Activated B cell treated with CpG ODN at 0.5 μM for 24 hours (primary cell): Measurements from ENCODE around the gene ARAF. TPM values are rescaled to one million over a fixed set of nuclear protein-coding genes. Genes with fewer than 3 reads are reported as not detected.
"Not testable (repeated sequence)": the region's sequence is repeated elsewhere in the genome, so short reads cannot be mapped to it uniquely, and the experiment has no call there.

Experiments
- ATAC-seq: fragments of 200-7000 bp; cut with Tn5 transposase; one replicate; pipeline ENCODE4 v1.10.0; 2021; ENCODE audit warnings: low read depth, mild to moderate bottlenecking, moderate library complexity
- CTCF ChIA-PET: fragments of 350-600 bp; sonication (Branson Sonifier 250); formaldehyde crosslinking; loops from one replicate; lab custom pipeline; 2021; ENCODE audit warnings: antibody characterized with exemption; lab: Charles Lee
- POLR2A ChIA-PET: fragments of 350-600 bp; sonication (Branson Sonifier 250); formaldehyde crosslinking; loops from one replicate; lab custom pipeline; 2021; ENCODE audit warnings: antibody characterized with exemption; lab: Charles Lee
- DNase-seq: peaks from one replicate; pipeline ENCODE4 v3.0.0; 2022
- H3K27ac Mint-ChIP-seq: one replicate; pipeline ENCODE4 v1.8.0; 2020; ENCODE audit warnings: mixed read lengths
- H3K27me3 Mint-ChIP-seq: one replicate; pipeline ENCODE4 v1.8.0; 2021; ENCODE audit warnings: mixed read lengths
- H3K36me3 Mint-ChIP-seq: one replicate; pipeline ENCODE4 v1.8.0; 2021; ENCODE audit warnings: low read depth, mixed read lengths
- H3K4me1 Mint-ChIP-seq: one replicate; pipeline ENCODE4 v1.8.0; 2021; ENCODE audit warnings: mixed read lengths
- H3K4me3 Mint-ChIP-seq: one replicate; pipeline ENCODE4 v1.8.0; 2020; ENCODE audit warnings: mild to moderate bottlenecking, mixed read lengths
- H3K9me3 Mint-ChIP-seq: one replicate; pipeline ENCODE4 v1.8.0; 2020; ENCODE audit warnings: mixed read lengths
- intact Hi-C: fragments of 100-400 bp; cut with micrococcal nuclease; formaldehyde crosslinking; loops from one replicate; pipeline ENCODE4 v1.15.1; 2024
- total RNA-seq: library from RNA; stranded (reverse); gene quantifications from 2 replicates; pipeline ENCODE4 v1.2.3, GENCODE V29; 2022
- TF ChIP-seq, protein P1 (sequence below): fragments of 200-600 bp; IDR thresholded peaks from one replicate; pipeline ENCODE4 v1.8.0; 2022; ENCODE audit warnings: antibody characterized with exemption, mild to moderate bottlenecking

The ARAF gene
- total RNA-seq, 1 donor from 2014 or later, result 108 TPM

DNA sequence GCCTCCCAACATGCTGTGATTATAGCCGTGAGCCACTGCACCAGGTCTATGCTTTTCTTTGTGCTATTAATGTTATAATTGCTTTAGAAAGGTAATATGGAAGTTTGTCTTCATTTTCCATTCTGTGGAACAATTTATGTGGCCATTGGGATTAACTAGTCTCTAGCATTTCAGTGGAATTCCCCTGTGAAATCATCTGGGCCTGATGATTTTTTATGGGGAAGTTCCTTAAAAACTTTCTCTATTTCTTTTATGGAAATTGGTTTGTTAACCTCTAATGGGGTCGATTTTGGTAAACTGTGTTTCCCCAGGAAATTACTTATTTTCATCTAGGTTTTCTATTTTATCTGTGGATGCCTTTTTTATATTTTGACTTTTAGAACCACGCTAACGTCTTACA is 32.5 kb downstream of the ARAF start:
- ATAC-seq (no peak), DNase-seq (no peak)
- Mint-ChIP-seq H3K9me3 (peaks cover 4% of the 10 kb centered on the region), H3K4me1 (no peaks in the 10 kb centered on the region), H3K4me3 (no peak overlapping the region), H3K36me3 (peaks cover 1% of the 10 kb centered on the region), H3K27me3 (peaks cover 5% of the 10 kb centered on the region), H3K27ac (no peak overlapping the region)
- ChIA-PET POLR2A (no interaction called here), CTCF (no interaction called here)
- TF ChIP-seq, protein P1, sequence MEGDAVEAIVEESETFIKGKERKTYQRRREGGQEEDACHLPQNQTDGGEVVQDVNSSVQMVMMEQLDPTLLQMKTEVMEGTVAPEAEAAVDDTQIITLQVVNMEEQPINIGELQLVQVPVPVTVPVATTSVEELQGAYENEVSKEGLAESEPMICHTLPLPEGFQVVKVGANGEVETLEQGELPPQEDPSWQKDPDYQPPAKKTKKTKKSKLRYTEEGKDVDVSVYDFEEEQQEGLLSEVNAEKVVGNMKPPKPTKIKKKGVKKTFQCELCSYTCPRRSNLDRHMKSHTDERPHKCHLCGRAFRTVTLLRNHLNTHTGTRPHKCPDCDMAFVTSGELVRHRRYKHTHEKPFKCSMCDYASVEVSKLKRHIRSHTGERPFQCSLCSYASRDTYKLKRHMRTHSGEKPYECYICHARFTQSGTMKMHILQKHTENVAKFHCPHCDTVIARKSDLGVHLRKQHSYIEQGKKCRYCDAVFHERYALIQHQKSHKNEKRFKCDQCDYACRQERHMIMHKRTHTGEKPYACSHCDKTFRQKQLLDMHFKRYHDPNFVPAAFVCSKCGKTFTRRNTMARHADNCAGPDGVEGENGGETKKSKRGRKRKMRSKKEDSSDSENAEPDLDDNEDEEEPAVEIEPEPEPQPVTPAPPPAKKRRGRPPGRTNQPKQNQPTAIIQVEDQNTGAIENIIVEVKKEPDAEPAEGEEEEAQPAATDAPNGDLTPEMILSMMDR, result no peak
- intact Hi-C loops, result no loop called here

DNA sequence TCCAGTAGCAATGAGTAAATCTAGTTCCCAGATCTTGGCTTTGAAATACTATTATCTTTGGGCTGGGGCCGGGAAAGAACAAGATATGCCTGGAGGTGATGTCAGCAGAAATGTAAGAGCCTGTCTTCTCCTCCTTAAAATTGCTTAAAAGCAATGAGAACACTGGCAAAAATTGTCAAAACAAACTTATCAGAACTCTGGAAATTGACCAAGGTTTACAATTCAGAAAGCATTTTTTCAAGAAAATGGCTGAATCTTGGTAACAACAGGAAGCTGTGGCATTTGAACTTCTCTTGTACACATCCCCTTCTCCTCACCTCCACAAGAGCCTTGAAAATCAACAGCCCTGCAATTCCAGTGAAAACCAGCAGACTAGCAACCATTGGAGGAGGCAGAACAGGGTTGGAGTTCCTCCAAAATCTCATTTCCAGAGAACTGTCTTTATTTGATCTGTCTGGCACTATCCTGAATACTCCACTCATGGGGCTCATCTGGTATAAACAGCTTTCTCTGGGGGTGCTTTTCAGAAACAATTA is 34.8 kb downstream of the ARAF start:
- POLR2A ChIA-PET, result no interaction called here
- Mint-ChIP-seq H3K27ac (no peak overlapping the region), H3K4me1 (no peaks in the 10 kb centered on the region), H3K4me3 (no peak overlapping the region), H3K27me3 (peaks cover 5% of the 10 kb centered on the region), H3K9me3 (peaks cover 4% of the 10 kb centered on the region), H3K36me3 (peaks cover 1% of the 10 kb centered on the region)
- CTCF ChIA-PET, result no interaction called here
- TF ChIP-seq, protein P1, result no peak
- DNase-seq (no peak), ATAC-seq (no peak)
- intact Hi-C loops, result no loop called here

DNA sequence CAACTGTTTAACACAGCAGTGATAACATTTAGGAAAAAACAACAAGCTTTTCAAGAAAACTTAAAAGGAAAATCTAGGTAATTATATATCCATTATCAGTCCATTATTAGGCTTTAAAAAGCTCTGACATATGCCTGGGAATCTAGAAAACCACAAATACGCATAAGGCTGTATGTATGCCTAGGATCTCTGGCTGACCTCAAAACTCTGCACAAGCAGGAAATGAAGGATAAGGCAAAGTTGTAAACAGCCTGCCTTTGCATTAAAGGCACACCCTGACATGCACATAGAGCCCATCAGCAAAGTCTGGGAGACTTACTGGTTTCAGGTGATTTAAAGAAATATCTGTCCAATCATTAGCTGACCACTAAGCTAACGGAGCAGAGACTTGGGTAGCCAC is 35.3 kb downstream of the ARAF start:
- intact Hi-C loops, result no loop called here
- peaks cover 1% of the 10 kb centered on the region for H3K36me3 Mint-ChIP-seq

DNA sequence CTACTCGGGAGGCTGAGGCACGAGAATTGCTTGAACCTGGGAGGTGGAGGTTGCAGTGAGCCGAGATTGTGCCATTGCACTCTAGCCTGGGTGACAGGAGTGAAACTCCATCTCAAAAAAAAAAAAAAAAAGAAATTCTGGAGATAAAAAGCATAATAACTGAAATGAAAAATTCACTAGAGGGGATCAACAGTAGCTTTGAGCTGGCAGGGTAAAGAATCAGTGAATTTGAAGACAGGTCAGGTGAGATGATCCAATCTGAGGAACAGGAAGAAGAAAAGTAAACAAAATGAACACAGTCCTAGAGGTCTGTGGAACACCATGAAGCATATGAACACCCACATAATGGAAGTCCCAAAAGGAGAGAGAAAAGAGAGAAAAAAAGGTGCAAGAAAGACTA is 36.2 kb downstream of the ARAF start:
- DNase-seq, result no peak
- intact Hi-C loops, result no loop called here
- peaks cover 5% of the 10 kb centered on the region for H3K27me3 Mint-ChIP-seq
- peaks cover 4% of the 10 kb centered on the region for H3K9me3 Mint-ChIP-seq
- H3K27ac Mint-ChIP-seq, result no peak overlapping the region
- no peak overlapping the region for H3K4me3 Mint-ChIP-seq
- no peaks in the 10 kb centered on the region for H3K4me1 Mint-ChIP-seq
- no peak for ATAC-seq
- CTCF ChIA-PET, result no interaction called here
- TF ChIP-seq, protein P1, result no peak
- POLR2A ChIA-PET, result no interaction called here
- peaks cover 1% of the 10 kb centered on the region for H3K36me3 Mint-ChIP-seq

More for the DNA sequence above, 35.3 kb downstream of the ARAF start:
- Mint-ChIP-seq H3K4me3 (no peak overlapping the region), H3K9me3 (peaks cover 4% of the 10 kb centered on the region), H3K27ac (no peak overlapping the region), H3K27me3 (peaks cover 5% of the 10 kb centered on the region), H3K4me1 (no peaks in the 10 kb centered on the region)
- POLR2A ChIA-PET, result no interaction called here
- CTCF ChIA-PET, result no interaction called here
- no peak for ATAC-seq
- DNase-seq, result no peak
- TF ChIP-seq, protein P1, result no peak

DNA sequence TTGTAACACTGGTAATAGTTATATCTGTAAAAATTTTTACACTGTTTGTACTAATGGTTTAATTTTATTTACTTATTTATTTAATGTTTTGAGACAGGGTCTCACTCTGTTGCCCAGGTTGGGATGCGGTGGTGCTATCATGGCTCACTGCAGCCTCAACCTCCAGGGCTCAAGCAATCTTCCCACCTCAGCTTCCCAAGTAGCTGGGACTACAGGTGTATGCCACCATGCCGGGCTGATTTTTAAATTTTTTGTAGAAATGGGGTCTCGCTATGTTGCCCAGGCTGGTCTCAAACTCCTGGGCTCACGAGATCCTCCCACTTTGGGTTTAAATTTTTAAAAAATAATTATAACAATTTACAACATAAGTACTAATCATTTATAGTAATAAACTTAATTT is 42.1 kb downstream of the ARAF start:
- H3K4me3 Mint-ChIP-seq, H3K4me1 Mint-ChIP-seq, POLR2A ChIA-PET, H3K36me3 Mint-ChIP-seq, H3K27me3 Mint-ChIP-seq, ATAC-seq, H3K27ac Mint-ChIP-seq, intact Hi-C loops, H3K9me3 Mint-ChIP-seq, CTCF ChIA-PET, DNase-seq: not testable (repeated sequence)

DNA sequence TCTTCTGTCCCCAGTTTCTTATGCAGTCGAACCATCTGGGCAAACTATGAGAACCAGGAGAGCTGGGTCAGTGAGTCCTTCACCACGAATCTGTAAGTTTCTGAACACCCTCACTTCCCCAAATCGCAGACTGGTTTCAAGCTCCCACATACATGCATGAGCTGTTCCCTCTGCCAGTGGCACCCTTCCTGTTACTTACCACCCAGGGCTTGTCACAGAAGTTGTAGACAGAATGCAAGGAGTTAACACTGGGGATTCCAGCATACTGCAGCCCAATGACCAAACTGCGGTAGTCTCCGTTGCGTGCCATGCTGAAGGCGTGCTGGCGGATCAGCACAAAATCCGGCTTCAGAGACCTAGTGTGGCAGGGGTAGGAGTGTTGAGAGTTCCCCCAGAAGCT is 44.0 kb downstream of the ARAF start:
- Mint-ChIP-seq H3K36me3 (no peaks in the 10 kb centered on the region), H3K4me1 (no peaks in the 10 kb centered on the region), H3K4me3 (no peak overlapping the region), H3K27me3 (no peaks in the 10 kb centered on the region), H3K27ac (no peak overlapping the region), H3K9me3 (no peaks in the 10 kb centered on the region)
- ATAC-seq (no peak), DNase-seq (no peak)
- ChIA-PET POLR2A (no interaction called here), CTCF (no interaction called here)
- TF ChIP-seq, protein P1, result no peak
- intact Hi-C loops, result no loop called here
